KG1 (cell line): ENCODE data around the gene GALR1.

Source experiments
- DNase-seq: peaks from one replicate; lab custom pipeline; 2025; lab: John Stamatoyannopoulos, UW

The GALR1 gene

DNA sequence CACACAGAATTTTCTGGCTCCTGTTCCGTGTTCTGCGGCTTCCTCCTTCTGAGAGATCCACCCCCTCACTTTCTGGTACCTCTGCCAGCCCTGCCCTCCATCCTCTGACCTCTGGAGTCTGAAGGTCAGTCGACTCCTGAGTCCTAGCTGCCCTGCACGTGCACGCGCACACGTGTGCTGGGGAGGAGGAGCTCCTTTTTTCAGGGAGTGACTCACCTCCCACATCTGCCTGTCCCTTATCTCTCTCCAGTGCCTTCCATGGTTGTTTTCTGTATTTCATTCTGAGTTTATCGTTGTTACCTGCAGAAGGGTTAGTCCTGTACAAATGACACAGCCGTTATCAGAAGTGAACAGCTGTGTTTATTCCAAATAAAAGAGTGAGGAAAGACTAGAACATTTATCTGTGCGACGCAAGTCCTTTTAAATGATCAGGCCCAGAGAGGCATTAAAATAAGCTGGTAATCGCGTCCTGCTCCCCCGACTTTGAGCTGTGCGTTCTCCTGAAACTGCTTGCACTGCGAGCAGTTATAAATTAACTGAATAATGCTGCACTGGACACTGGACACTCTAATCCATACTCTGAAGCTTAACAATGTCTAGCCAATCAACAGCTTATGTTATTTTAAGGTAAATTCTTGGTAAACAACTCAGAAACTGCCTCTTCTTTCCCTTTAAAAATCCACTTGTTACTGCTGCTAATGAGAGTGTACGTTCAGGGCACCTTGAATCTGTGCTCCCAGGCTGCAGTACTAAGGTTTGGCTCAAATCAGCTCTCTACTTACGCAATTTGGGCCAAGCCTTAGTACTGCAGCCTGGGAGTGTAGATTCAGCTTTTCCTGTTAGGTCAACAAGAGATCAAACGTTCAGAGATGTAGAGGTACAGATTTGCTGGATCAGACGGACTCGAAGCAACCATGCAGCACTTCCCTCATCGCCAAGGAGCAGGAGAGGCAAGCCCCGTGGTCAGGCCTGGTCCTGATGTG is 72.5 kb downstream of the GALR1 start:
- DNase-seq: no peak

GRCh38 chr18:77323640-77324299 is 74.1 kb downstream of the GALR1 start:
- DNase-seq: no peak
